ENCODE results near the gene LY6G5B.

GRCh38 chr6:31633447-31633846 lies 36.3 kb upstream of the LY6G5B start:
- TF ChIP-seq CTCF (IDR thresholded peaks at IDR 0.05) (no peak), EZH2 (IDR thresholded peaks at IDR 0.05) (no peak), EZH2phosphoT487 (IDR thresholded peaks at IDR 0.05) (no peak)

Measured in neural progenitor cell (in vitro differentiated cells).